Panc1 (cell line): Measurements from ENCODE around the gene TRIM59.

Experiments
- CTCF ChIP-seq: fragments of 450-650 bp; IDR thresholded peaks from 2 replicates; pipeline ENCODE4 v1.5.1; 2017; ENCODE audit warnings: mild to moderate bottlenecking
- POLR2AphosphoS5 ChIP-seq: IDR thresholded peaks from 2 replicates; pipeline ENCODE4 v1.6.1; 2012; ENCODE audit warnings: mild to moderate bottlenecking, low read depth, low read length, moderate library complexity
- REST ChIP-seq, 2 experiments: IDR thresholded peaks; 2 replicates each; pipeline ENCODE4 v1.6.1; 2011 to 2012; ENCODE audit warnings: low read depth in 2 of 2, control low read depth in 1 of 2, low read length in 1 of 2, mild to moderate bottlenecking in 1 of 2, moderate library complexity in 1 of 2; ENCODE audit not compliant: insufficient read depth in 1 of 2

GRCh38 chr3:160403796-160404470 is 45.7 kb downstream of the TRIM59 start:
- no peak for TF ChIP-seq CTCF
- no peak for TF ChIP-seq REST (IDR thresholded peaks at IDR 0.05; ENCODE audit: insufficient read depth in 1 of 2, low read depth in 2 of 2, low read length in 1 of 2)
- no peak for TF ChIP-seq POLR2AphosphoS5
